ENCODE data around the gene DNAJC3. TPM values are rescaled to one million over a fixed set of nuclear protein-coding genes. Genes with fewer than 3 reads are reported as not detected.
A peak's percentile ranks its signal among the peaks of the same experiment; 100 is the strongest.

The DNAJC3 gene, protein sequence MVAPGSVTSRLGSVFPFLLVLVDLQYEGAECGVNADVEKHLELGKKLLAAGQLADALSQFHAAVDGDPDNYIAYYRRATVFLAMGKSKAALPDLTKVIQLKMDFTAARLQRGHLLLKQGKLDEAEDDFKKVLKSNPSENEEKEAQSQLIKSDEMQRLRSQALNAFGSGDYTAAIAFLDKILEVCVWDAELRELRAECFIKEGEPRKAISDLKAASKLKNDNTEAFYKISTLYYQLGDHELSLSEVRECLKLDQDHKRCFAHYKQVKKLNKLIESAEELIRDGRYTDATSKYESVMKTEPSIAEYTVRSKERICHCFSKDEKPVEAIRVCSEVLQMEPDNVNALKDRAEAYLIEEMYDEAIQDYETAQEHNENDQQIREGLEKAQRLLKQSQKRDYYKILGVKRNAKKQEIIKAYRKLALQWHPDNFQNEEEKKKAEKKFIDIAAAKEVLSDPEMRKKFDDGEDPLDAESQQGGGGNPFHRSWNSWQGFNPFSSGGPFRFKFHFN
- total RNA-seq, result 23.5 TPM

DNA sequence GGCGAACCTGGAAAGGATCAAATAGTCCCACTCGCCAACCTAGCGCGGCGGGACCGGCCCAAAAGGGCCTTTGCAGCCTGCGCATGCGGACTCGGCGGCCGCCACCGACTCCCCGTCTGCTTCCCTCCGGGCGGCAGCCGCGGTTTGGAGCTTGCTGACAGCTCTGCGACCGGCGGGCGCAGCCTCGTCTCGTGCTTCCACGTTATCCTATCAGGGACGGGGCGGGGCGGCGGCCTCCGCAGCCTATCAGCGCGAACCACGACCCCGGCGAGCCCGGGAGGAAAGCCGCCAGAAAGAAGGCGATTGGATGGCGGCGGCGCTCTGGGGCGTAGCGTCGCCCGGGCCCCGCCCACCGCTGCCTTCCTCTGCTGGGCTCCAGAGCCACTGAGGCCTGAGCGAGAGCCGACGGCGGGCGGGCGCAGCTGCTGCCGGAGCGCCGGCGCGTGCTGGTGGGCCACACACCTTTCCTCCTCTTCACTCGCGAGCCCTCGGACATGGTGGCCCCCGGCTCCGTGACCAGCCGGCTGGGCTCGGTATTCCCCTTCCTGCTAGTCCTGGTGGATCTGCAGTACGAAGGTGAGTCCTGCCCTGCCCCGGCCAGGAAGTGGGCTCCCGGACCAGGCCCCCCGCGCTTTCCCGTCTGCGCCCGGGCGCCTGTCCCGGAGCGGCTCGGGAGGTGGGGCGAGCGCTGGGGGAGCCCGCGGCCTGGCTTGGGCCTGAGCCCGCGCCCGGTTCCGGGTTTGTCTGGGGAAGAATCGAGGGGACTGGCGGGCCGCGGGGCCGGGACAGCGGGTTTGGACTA, at the start of gene DNAJC3:
Gene DNAJC3 (plus strand): TSS at position 378 of the 802 bp plus-strand sequence. CDS start 117 bp downstream, at position 495.
- Histone ChIP-seq H3K36me3 (ENCODE audit: control insufficient read depth in 3 of 3, insufficient read depth in 3 of 3, low read length in 3 of 3) (peaks cover 0 to 1% (median 0%) of the 10 kb centered on the region in 3 donors), H3K4me1 (ENCODE audit: control insufficient read depth in 3 of 3, insufficient read depth in 3 of 3, low read length in 3 of 3) (peaks cover 8 to 31% (median 20%) of the 10 kb centered on the region in 3 donors), H3K9me3 (ENCODE audit: control insufficient read depth in 3 of 3, low read length in 3 of 3) (peaks cover 0 to 3% (median under 1%) of the 10 kb centered on the region in 3 donors), H3K27ac (ENCODE audit: low read depth, low read length) (peak within 1 kb of the TSS; percentile 98), H3K9ac (ENCODE audit: low read depth in 1 of 3, low read length in 3 of 3) (peak within 1 kb of the TSS; percentile 94 to 98 (median 97)), H3K4me3 (ENCODE audit: low read length in 3 of 3) (peak within 1 kb of the TSS; percentile 93 to 96 (median 96)), H3K27me3 (ENCODE audit: control insufficient read depth in 3 of 3, insufficient read depth in 3 of 3, low read length in 3 of 3) (no peaks in the 10 kb centered on the region)

DNA sequence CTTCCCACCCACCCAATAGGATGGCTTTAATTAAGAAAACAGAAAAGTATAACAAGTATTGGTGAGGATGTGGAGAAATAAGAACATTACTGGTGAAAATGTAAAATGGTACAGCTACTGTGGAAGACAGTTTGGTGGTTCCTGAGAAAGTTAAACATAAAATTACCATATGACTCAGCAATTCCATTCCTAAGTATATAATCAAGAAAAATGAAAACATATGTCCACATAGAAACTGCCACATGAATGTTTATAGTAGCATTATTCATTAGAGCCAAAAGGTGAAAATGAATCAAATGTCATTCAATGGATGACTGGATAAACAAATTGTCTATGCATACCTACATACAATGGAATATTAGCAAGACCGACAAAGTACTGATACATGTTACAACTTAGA, 49.3 kb upstream of the DNAJC3 start:
- H3K9ac ChIP-seq (ENCODE audit: low read depth in 1 of 3, low read length in 3 of 3), result no peak overlapping the region
- H3K4me1 ChIP-seq (ENCODE audit: control insufficient read depth in 3 of 3, insufficient read depth in 3 of 3, low read length in 3 of 3), result no peaks in the 10 kb centered on the region
- no peak overlapping the region for H3K4me3 ChIP-seq (ENCODE audit: low read length in 3 of 3)
- no peak overlapping the region for H3K27ac ChIP-seq (ENCODE audit: low read depth, low read length)
- H3K27me3 ChIP-seq (ENCODE audit: control insufficient read depth in 3 of 3, insufficient read depth in 3 of 3, low read length in 3 of 3), result no peaks in the 10 kb centered on the region
- H3K9me3 ChIP-seq (ENCODE audit: control insufficient read depth in 3 of 3, low read length in 3 of 3), result no peaks in the 10 kb centered on the region
- H3K36me3 ChIP-seq (ENCODE audit: control insufficient read depth in 3 of 3, insufficient read depth in 3 of 3, low read length in 3 of 3), result peaks cover 0 to 14% (median 0%) of the 10 kb centered on the region in 3 donors

DNA sequence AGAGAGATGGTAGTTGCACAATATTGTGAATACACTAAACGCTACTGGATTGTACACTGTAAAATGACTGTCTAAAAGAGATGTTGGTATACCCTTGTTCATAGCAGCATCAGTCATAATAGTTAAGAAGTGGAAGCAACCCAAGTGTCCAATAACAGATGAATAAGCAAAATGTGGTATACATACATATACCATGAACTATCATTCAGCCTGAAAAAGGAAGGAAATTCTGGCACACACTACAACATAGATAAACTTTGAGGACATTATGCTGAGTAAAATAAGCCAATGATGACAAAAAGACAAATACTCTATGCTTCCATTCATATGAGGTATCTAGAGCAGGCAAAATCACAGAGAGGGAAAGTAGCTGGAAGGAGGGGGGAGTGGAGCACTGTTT, 48.5 kb upstream of the DNAJC3 start:
- Histone ChIP-seq H3K36me3 (ENCODE audit: control insufficient read depth in 3 of 3, insufficient read depth in 3 of 3, low read length in 3 of 3) (peaks cover 0 to 15% (median 0%) of the 10 kb centered on the region in 3 donors), H3K27ac (ENCODE audit: low read depth, low read length) (no peak overlapping the region), H3K9ac (ENCODE audit: low read depth in 1 of 3, low read length in 3 of 3) (no peak overlapping the region), H3K27me3 (ENCODE audit: control insufficient read depth in 3 of 3, insufficient read depth in 3 of 3, low read length in 3 of 3) (no peaks in the 10 kb centered on the region), H3K4me1 (ENCODE audit: control insufficient read depth in 3 of 3, insufficient read depth in 3 of 3, low read length in 3 of 3) (no peaks in the 10 kb centered on the region), H3K4me3 (ENCODE audit: low read length in 3 of 3) (no peak overlapping the region), H3K9me3 (ENCODE audit: control insufficient read depth in 3 of 3, low read length in 3 of 3) (no peaks in the 10 kb centered on the region)

DNA sequence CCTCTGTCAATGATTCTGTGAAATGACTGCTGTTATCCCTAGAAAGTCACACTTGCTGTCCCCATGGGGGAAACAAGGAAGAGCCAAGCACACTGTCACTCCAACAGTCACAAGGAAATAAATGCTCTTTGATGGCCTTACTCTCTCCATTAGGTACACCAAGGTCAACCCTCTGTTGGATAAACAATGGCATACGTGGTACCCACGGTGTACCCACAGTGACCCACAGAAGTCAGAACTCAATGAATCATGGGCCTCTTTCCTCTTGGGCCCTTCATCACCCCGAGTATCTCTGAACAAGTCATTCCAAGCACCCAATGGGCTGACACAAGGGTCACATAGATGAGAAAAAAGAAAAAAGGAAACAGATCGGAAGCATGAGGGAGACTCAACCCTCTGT, 47.9 kb upstream of the DNAJC3 start:
- H3K27me3 ChIP-seq (ENCODE audit: control insufficient read depth in 3 of 3, insufficient read depth in 3 of 3, low read length in 3 of 3), result no peaks in the 10 kb centered on the region
- no peak overlapping the region for H3K27ac ChIP-seq (ENCODE audit: low read depth, low read length)
- H3K9me3 ChIP-seq (ENCODE audit: control insufficient read depth in 3 of 3, low read length in 3 of 3), result no peaks in the 10 kb centered on the region
- no peaks in the 10 kb centered on the region for H3K4me1 ChIP-seq (ENCODE audit: control insufficient read depth in 3 of 3, insufficient read depth in 3 of 3, low read length in 3 of 3)
- no peak overlapping the region for H3K4me3 ChIP-seq (ENCODE audit: low read length in 3 of 3)
- H3K9ac ChIP-seq (ENCODE audit: low read depth in 1 of 3, low read length in 3 of 3), result no peak overlapping the region
- H3K36me3 ChIP-seq (ENCODE audit: control insufficient read depth in 3 of 3, insufficient read depth in 3 of 3, low read length in 3 of 3), result peaks cover 0 to 15% (median 0%) of the 10 kb centered on the region in 3 donors

DNA sequence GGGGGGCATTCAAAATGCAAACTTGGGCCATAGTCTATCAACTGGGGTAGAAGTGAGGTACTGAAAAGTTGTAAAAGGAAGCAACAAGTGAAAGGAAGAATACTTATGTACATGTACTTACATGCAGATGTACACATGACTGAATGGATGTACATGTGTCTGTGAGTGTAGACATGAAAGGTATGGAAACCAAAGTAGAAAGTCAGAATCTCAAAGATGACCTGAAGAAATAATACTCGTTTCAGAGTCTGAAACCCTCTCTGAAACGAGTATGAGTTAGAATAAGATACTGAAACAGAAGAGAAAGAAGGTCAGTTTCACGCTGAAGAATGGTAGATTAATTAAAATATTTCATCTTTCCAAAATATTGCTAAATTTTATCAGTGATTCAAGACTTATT, 46.3 kb upstream of the DNAJC3 start:
- Histone ChIP-seq H3K36me3 (ENCODE audit: control insufficient read depth in 3 of 3, insufficient read depth in 3 of 3, low read length in 3 of 3) (peaks cover 0 to 12% (median 0%) of the 10 kb centered on the region in 3 donors), H3K9me3 (ENCODE audit: control insufficient read depth in 3 of 3, low read length in 3 of 3) (no peaks in the 10 kb centered on the region), H3K27me3 (ENCODE audit: control insufficient read depth in 3 of 3, insufficient read depth in 3 of 3, low read length in 3 of 3) (no peaks in the 10 kb centered on the region), H3K4me1 (ENCODE audit: control insufficient read depth in 3 of 3, insufficient read depth in 3 of 3, low read length in 3 of 3) (no peaks in the 10 kb centered on the region), H3K9ac (ENCODE audit: low read depth in 1 of 3, low read length in 3 of 3) (no peak overlapping the region), H3K27ac (ENCODE audit: low read depth, low read length) (no peak overlapping the region), H3K4me3 (ENCODE audit: low read length in 3 of 3) (no peak overlapping the region)

DNA sequence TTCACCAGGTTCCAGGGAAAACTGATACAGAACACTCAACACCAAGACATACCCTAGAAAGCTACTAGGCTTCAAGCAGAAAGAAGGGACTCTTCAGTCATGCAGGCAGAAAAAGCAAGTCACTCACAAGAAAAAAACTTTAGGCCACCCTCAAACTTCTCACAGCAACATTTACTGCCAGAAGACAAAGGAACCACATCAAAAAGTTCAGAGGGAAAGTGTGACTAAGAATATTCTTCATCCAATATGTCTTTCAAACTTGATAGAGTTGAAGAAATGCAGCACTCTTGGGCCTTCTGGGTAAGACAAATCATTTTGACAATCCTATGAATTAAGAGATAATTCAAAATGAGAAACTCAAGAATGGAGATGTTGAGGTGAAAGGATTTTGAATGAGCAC, 40.1 kb upstream of the DNAJC3 start:
- Histone ChIP-seq H3K27me3 (ENCODE audit: control insufficient read depth in 3 of 3, insufficient read depth in 3 of 3, low read length in 3 of 3) (peaks cover 6 to 9% (median 9%) of the 10 kb centered on the region in 3 donors), H3K9me3 (ENCODE audit: control insufficient read depth in 3 of 3, low read length in 3 of 3) (no peaks in the 10 kb centered on the region), H3K27ac (ENCODE audit: low read depth, low read length) (no peak overlapping the region), H3K4me1 (ENCODE audit: control insufficient read depth in 3 of 3, insufficient read depth in 3 of 3, low read length in 3 of 3) (peaks cover 0 to 2% (median 0%) of the 10 kb centered on the region in 3 donors), H3K4me3 (ENCODE audit: low read length in 3 of 3) (no peak overlapping the region), H3K36me3 (ENCODE audit: control insufficient read depth in 3 of 3, insufficient read depth in 3 of 3, low read length in 3 of 3) (peaks cover 0 to 4% (median 0%) of the 10 kb centered on the region in 3 donors), H3K9ac (ENCODE audit: low read depth in 1 of 3, low read length in 3 of 3) (no peak overlapping the region)

DNA sequence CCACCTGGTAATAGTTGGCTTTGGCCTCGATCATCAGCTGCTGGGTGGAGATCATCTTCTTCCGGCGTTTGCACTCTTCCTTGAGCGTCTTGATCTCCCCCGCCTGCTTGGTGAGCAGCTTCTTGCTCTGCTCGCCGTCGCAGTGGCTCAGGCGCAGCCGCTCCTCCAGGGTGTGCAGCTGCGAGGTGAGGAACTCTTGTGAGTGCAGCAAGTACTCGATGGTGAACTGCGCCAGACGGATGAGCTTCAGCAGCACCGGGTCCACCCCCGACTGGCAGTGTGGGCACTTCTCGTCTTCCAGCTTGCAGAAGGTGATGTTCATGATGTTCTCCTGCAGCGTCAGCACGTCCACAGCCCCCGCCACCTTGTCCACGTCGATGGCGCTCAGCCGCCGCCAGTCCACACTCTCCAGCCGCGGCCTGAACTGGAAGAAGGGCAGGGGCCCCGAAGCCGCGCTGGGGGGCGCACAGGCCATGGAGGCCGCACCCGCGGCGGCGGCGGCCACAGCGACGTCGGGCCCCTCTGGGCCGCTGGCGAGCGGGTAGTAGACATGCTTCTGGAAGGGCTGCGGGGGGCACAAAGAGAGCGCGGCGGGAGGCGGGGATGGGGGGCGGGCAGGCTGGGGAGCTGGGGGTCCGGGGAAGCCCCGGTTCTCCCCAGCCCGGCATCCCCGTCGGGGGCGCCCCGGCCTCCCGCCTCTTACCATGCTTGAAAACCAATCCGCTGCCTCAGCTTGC, 35.5 kb upstream of the DNAJC3 start:
- Histone ChIP-seq H3K4me3 (ENCODE audit: low read length in 3 of 3) (peak overlapping the region in 1 of 3 donors; percentile 29), H3K4me1 (ENCODE audit: control insufficient read depth in 3 of 3, insufficient read depth in 3 of 3, low read length in 3 of 3) (peaks cover 7 to 14% (median 12%) of the 10 kb centered on the region in 3 donors), H3K36me3 (ENCODE audit: control insufficient read depth in 3 of 3, insufficient read depth in 3 of 3, low read length in 3 of 3) (no peaks in the 10 kb centered on the region), H3K27ac (ENCODE audit: low read depth, low read length) (no peak overlapping the region), H3K9ac (ENCODE audit: low read depth in 1 of 3, low read length in 3 of 3) (no peak overlapping the region), H3K9me3 (ENCODE audit: control insufficient read depth in 3 of 3, low read length in 3 of 3) (no peaks in the 10 kb centered on the region), H3K27me3 (ENCODE audit: control insufficient read depth in 3 of 3, insufficient read depth in 3 of 3, low read length in 3 of 3) (peaks cover 9 to 21% (median 20%) of the 10 kb centered on the region in 3 donors)

DNA sequence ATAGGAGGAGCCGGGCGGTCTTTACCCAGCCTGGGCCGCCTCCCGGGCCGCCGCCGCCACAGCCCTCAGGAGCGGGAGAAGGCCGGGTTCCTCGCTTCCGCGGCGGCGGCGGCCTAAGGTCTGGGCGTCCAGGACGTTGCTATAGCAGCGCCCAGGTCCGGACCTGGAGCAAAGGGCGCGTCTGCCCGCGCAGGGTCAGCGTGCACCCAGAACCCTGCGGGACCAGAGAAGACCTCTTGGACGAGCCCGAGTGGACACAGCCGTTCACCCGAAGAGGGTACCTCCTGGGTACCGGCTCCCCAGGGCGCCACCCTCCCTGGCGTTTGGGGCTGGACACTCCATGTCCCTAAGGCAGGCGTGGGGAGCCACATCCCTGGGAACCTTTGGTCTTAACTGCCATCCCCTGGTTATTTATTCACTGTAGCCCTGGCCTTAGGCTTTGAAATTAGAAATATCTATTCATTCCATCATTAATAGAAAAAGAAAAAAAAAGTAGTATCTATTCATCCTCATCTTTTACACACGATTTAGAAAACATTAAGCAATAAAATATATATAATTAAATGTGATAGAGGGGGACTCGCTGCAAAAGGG, 34.8 kb upstream of the DNAJC3 start:
- Histone ChIP-seq H3K27me3 (ENCODE audit: control insufficient read depth in 3 of 3, insufficient read depth in 3 of 3, low read length in 3 of 3) (peaks cover 9 to 21% (median 20%) of the 10 kb centered on the region in 3 donors), H3K4me1 (ENCODE audit: control insufficient read depth in 3 of 3, insufficient read depth in 3 of 3, low read length in 3 of 3) (peaks cover 7 to 14% (median 12%) of the 10 kb centered on the region in 3 donors), H3K9me3 (ENCODE audit: control insufficient read depth in 3 of 3, low read length in 3 of 3) (no peaks in the 10 kb centered on the region), H3K4me3 (ENCODE audit: low read length in 3 of 3) (peak overlapping the region; percentile 36 to 56 (median 48)), H3K36me3 (ENCODE audit: control insufficient read depth in 3 of 3, insufficient read depth in 3 of 3, low read length in 3 of 3) (no peaks in the 10 kb centered on the region), H3K9ac (ENCODE audit: low read depth in 1 of 3, low read length in 3 of 3) (peak overlapping the region in 2 of 3 donors; percentile 10 to 50), H3K27ac (ENCODE audit: low read depth, low read length) (no peak overlapping the region)

DNA sequence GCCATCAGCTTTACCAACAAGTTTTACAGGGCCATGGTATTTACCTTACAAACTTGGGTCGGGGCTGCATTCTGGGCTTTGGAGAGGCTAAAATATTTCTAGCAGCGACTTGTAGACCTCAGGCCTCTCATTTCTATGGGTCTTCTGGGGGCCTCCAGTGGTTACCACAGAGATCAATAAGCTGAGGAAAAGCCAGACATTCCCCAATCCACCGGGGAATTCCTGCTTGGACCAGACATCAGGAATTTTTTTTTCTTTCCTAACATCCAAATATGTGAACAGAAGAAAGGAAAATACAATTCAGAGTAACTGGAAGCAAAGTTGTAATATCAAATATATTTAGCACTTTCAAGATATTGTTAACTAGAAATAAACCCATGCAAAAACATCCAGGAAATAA, 33.9 kb upstream of the DNAJC3 start:
- no peak overlapping the region for H3K4me3 ChIP-seq (ENCODE audit: low read length in 3 of 3)
- peaks cover 7 to 14% (median 12%) of the 10 kb centered on the region in 3 donors for H3K4me1 ChIP-seq (ENCODE audit: control insufficient read depth in 3 of 3, insufficient read depth in 3 of 3, low read length in 3 of 3)
- no peak overlapping the region for H3K27ac ChIP-seq (ENCODE audit: low read depth, low read length)
- peaks cover 9 to 21% (median 20%) of the 10 kb centered on the region in 3 donors for H3K27me3 ChIP-seq (ENCODE audit: control insufficient read depth in 3 of 3, insufficient read depth in 3 of 3, low read length in 3 of 3)
- no peak overlapping the region for H3K9ac ChIP-seq (ENCODE audit: low read depth in 1 of 3, low read length in 3 of 3)
- no peaks in the 10 kb centered on the region for H3K36me3 ChIP-seq (ENCODE audit: control insufficient read depth in 3 of 3, insufficient read depth in 3 of 3, low read length in 3 of 3)
- H3K9me3 ChIP-seq (ENCODE audit: control insufficient read depth in 3 of 3, low read length in 3 of 3), result no peaks in the 10 kb centered on the region
